IPS-15b (cell line): Measurements from ENCODE around the gene SERPINA12.

ENCODE experiments used
- H3K27me3 ChIP-seq: one replicate; pipeline ENCODE4 v1.6.1; 2013; ENCODE audit warnings: low read length; ENCODE audit not compliant: control insufficient read depth, insufficient read depth
- H3K36me3 ChIP-seq: one replicate; pipeline ENCODE4 v1.6.1; 2013; ENCODE audit warnings: low read length; ENCODE audit not compliant: control insufficient read depth, insufficient read depth
- H3K4me1 ChIP-seq: one replicate; pipeline ENCODE4 v1.6.1; 2013; ENCODE audit warnings: mild to moderate bottlenecking, low read length; ENCODE audit not compliant: control insufficient read depth, insufficient read depth
- H3K4me3 ChIP-seq: one replicate; pipeline ENCODE4 v1.5.1; 2013; ENCODE audit warnings: low read depth, low read length
- H3K9ac ChIP-seq: one replicate; pipeline ENCODE4 v1.6.1; 2013; ENCODE audit warnings: low read depth, mild to moderate bottlenecking, low read length
- H3K9me3 ChIP-seq: one replicate; pipeline ENCODE4 v1.6.1; 2013; ENCODE audit warnings: mild to moderate bottlenecking, low read length; ENCODE audit not compliant: control insufficient read depth, insufficient read depth

Gene SERPINA12

DNA sequence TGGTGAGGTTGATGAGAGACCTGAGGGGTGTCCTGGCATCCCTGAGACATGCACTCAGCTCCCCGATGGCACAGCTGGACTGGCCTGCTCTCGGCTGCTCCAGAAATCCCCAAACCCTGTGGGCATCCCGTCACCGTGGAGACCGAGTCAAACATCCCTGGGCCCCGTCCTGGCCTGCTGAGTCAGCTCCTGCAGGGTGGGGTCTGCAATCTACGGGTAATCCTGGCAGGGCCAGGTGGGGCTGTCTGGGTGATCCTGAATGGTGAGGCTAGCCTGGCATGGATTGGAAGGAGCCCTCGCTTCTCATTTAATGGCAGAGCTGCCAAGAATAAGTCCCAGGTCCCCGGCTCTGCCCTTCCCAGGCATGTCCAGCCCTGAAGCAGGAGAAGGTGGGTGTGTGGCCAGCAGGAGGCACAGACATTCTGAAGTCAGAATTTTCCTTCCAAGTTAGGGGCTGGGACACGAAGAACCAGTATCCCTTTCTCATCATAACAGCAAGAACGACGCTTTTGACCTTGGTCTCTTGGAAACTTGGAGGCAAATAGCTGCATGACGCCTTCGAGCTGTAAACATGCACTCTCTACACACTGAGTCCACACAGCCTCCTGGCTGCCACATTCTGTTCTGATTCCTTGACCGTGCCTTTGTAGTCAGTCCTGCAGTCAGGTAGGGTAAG, 34.3 kb upstream of the SERPINA12 start:
- no peak overlapping the region for H3K4me3 ChIP-seq

DNA sequence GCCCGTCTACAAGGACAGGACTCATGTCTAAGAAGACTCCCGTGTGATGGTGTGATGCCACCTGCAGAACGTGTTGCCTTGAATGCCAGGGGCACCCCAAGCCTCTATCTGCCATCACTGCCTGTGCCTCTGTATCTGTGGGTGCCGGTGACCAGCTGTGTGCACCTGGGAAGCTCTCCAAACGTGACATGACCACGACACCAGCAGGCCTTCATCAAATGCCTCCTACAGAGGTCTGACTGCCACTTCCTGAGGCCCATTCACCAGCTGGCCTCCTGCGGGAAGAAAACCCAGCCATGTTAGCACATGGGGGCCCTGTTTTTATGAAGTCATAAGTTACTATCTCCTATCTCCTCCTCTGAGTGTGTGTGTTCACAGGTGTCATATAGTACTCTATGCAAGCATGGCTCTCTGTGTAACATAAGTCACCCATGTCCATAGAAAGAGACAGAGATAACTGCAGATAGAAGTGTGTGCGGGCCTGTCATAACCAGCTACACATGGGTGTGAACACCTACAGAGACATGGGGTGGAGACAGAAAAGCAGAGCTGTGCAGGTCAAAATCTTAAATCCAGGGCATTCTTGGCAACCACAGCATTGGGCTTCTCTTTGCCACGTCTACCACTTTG, 33.7 kb upstream of the SERPINA12 start:
- Histone ChIP-seq H3K9me3 (no peaks in the 10 kb centered on the region), H3K9ac (no peak overlapping the region), H3K27me3 (no peaks in the 10 kb centered on the region), H3K36me3 (no peaks in the 10 kb centered on the region), H3K4me1 (peaks cover 10% of the 10 kb centered on the region), H3K4me3 (no peak overlapping the region)

More for the DNA sequence above, 34.3 kb upstream of the SERPINA12 start:
- Histone ChIP-seq H3K9me3 (no peaks in the 10 kb centered on the region), H3K9ac (no peak overlapping the region), H3K36me3 (no peaks in the 10 kb centered on the region), H3K4me1 (peaks cover 10% of the 10 kb centered on the region), H3K27me3 (no peaks in the 10 kb centered on the region)

DNA sequence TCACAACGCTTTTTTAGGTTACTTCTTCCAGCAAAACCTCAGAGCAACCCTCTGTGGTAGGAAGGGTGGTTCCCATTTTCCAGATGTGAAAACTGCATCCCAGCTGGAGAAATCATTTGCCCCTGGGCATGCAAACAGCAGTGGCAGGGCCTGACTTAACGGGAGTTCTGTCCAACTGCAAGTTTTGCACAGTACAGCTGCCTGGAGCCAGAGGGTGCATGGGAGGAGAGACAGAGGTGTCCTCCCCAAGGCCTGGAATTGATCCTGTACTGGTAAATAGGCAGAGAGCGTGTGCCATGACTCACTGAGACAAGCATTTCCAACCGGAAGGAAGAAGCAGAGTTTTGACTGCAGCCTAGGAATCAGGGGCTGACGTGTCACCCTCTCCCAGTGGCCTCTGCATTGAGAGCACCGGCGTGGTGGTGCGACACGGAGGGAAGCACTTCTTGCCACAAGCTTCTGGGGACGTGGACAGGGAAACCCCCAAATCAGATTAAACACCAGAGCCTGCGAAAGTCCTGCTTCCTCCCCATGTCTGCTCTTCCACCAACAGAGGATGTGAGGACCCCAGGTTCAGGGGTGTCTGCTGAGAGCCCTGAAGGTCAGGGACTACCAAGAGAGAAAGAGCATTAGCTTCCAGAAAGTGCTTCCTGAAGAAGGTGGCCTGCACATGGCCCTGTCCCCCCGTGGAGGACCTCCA, 33.0 kb upstream of the SERPINA12 start:
- Histone ChIP-seq H3K4me1 (peaks cover 10% of the 10 kb centered on the region), H3K9ac (no peak overlapping the region), H3K36me3 (no peaks in the 10 kb centered on the region), H3K4me3 (no peak overlapping the region), H3K9me3 (no peaks in the 10 kb centered on the region), H3K27me3 (no peaks in the 10 kb centered on the region)

DNA sequence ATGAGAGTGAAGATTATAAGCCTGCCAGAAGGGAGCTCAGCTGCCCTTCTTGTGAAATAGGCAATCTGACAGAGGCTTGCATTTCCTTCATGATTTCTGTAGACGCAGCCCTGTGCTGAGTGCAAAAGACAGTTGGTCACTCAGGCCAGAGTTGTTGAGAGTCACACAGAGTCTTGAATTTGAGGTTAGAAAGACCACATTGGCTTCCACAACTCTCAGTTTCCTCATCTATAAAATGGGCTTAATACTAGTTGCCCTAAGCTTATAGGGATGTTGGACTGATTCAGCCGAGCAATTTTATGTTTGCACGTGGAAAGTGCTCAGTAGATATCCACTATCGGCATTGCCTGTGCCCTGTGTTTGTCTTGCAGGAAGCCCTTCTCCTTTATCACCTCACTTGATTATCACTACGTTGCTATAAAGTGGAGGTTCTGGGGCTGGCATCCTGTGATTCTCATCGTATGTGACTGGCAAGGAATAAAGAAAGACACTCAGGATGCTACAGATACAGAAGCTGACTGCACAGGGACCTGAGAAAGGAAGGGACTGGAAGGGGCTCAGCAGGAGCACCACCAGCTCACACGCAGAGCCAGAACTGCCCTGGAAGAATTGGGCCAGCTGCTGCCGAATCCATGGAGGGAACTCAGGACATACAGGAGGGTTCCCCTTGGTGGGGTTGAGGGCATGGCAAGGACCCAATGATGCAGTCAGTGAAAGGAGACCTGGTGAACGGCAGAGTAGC, 32.1 kb upstream of the SERPINA12 start:
- no peaks in the 10 kb centered on the region for H3K27me3 ChIP-seq
- no peak overlapping the region for H3K4me3 ChIP-seq
- H3K9me3 ChIP-seq, result no peaks in the 10 kb centered on the region
- peaks cover 10% of the 10 kb centered on the region for H3K4me1 ChIP-seq
- H3K9ac ChIP-seq, result no peak overlapping the region
- no peaks in the 10 kb centered on the region for H3K36me3 ChIP-seq

DNA sequence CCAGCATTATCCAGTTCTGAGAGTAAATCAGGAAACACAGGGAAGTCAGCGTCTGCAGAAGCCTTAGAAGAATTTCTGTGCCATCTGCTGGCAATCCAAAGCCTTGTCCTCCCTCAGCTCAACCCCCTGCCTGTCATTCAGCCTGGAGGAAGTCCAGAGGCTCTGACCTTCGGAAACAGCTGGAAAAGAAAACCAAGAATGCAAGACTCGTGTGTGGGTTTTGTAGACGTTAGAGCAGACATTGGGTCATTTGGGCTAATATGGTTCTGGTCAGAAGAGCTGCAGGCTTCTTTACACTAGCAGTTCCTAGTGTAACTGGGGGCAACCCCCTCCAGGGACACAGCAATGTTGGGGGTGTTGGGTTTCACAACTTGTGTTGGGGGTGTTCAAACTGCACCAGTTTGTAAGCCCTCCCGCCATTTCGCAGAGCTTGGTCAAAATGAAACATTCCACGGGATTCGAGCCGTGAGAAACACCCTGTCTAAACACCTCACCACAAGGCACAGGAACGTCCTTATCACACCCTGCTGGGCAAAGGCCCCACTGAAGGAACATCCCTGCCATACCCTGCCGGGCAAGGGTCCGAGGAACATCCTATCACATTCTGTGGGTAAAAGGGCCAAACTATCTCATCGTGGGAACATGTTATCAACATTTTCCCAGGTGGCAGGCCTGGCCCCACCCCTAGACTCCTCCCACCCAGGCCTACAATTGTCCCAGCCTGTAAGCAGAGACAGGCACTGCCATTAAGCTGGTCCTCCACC, 30.9 kb upstream of the SERPINA12 start:
- H3K4me3 ChIP-seq, result no peak overlapping the region
- H3K4me1 ChIP-seq, result peaks cover 10% of the 10 kb centered on the region
- no peaks in the 10 kb centered on the region for H3K36me3 ChIP-seq
- no peaks in the 10 kb centered on the region for H3K9me3 ChIP-seq
- H3K9ac ChIP-seq, result no peak overlapping the region
- no peaks in the 10 kb centered on the region for H3K27me3 ChIP-seq

DNA sequence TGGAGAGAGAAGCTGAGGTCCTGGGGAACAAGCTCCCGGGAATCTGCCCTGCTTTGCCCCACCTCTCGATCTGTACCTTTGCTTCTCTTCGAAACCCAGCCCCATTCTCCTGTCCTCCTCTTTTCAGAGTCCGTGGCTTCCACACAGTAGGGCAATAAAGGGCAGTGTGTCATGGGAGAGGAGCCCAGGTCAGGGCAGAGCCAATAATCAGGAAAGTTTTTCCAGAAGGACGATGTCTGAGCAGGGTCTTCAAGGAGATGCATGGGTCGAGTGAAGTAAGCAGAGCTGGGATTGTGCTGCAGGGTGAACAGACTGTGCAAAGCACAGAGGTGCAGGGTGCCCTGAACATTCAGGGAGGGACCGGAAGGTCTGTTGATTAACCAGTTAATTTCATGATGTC, 29.9 kb upstream of the SERPINA12 start:
- H3K27me3 ChIP-seq, result no peaks in the 10 kb centered on the region
- H3K36me3 ChIP-seq, result no peaks in the 10 kb centered on the region
- no peak overlapping the region for H3K9ac ChIP-seq
- peaks cover 6% of the 10 kb centered on the region for H3K4me1 ChIP-seq
- H3K4me3 ChIP-seq, result no peak overlapping the region
- no peaks in the 10 kb centered on the region for H3K9me3 ChIP-seq

DNA sequence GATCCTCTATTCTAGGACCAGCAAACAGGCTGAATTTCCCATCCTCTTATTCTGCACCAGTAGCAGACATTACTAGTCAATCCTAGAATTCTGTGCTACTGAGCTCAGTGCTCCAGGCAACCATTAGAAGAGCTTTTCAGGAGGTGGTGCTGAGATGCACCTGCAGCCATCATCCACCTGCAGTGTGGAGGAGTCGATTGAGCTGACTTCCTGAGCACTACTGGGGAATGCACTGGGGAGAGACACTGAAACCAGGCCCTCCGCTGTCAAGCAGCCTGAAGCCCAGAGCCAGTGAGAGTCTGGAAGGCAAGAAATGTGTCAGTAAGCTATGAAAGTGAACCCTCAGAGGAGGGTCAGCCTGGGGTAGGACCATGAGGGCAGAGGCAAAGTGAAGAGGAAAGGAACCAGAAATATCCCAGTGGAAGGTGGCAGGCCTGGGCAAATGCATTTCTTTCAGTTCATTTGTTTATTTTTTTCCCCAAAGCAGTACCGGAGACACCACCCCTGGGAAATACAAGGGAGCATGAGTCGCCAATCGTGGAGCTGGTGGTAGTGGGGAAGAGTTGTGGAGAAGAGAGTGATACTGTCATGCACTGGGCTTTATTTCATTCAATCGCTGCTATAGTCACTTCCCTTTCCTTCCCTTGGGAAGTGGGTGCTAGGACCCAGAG, 28.9 kb upstream of the SERPINA12 start:
- Histone ChIP-seq H3K27me3 (no peaks in the 10 kb centered on the region), H3K9me3 (no peaks in the 10 kb centered on the region), H3K9ac (no peak overlapping the region), H3K4me1 (peaks cover 4% of the 10 kb centered on the region), H3K36me3 (no peaks in the 10 kb centered on the region), H3K4me3 (no peak overlapping the region)

DNA sequence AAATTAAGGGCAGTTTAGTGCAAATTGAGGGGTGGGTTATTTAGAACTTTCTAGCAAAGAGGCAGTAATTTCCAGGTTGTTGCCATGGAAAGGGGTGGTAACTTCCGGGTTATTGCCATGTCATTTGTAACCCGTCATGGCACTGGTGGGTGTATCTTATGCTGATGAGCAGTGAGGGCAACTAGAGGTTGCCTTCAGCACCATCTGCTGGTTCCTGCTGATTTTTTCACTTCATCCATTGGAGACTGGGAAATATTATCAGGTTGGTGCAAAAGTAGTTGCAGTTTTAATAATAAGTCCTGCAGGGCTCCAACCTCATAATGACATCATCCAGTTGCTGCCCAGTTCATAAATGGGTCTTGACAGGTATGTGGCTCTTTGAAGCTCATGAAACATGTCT, 27.6 kb upstream of the SERPINA12 start:
- peaks cover 4% of the 10 kb centered on the region for H3K4me1 ChIP-seq
- no peaks in the 10 kb centered on the region for H3K9me3 ChIP-seq
- no peaks in the 10 kb centered on the region for H3K27me3 ChIP-seq
- H3K36me3 ChIP-seq, result no peaks in the 10 kb centered on the region
- no peak overlapping the region for H3K9ac ChIP-seq
- H3K4me3 ChIP-seq, result no peak overlapping the region

DNA sequence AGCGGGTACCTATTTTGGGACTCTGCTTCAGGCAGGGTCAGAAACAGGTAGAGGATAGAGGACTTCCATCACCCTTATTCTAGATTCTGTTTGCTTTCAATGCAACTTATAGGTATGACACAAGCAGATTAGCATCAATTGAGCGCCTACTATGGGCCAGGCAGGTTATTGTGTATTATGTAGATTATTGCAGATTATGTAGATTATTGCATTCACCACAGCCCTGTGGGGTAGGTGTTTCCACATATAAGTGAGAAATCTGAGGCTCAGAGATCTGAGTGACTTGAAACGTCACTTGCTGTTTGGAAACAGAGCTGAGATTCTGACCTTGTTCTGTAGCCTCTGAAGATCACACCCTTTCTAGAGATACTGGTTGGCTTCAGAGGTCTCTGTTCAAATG, 26.2 kb upstream of the SERPINA12 start:
- H3K27me3 ChIP-seq, result no peaks in the 10 kb centered on the region
- H3K9me3 ChIP-seq, result no peaks in the 10 kb centered on the region
- peaks cover 4% of the 10 kb centered on the region for H3K4me1 ChIP-seq
- H3K4me3 ChIP-seq, result no peak overlapping the region
- no peak overlapping the region for H3K9ac ChIP-seq
- no peaks in the 10 kb centered on the region for H3K36me3 ChIP-seq

DNA sequence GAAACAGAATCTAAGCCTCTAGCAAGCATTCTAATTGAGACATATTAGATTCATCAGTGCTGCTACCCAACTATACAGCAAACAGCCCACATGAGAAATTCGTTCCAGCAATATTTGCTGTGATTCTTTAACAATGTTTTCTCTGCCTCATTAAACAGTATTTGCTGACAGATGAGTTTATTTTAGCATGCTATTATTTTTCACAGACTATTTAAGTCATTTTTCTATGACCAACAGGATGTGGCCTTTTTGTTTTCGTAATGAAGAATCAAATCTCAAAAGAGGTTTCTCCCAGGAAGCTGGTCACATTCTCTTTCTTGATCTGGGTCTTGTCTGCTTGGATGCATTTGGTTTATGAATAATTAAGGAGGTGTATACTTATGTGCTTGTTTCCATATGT, 23.2 kb upstream of the SERPINA12 start:
- no peak overlapping the region for H3K9ac ChIP-seq
- H3K9me3 ChIP-seq, result no peaks in the 10 kb centered on the region
- H3K4me1 ChIP-seq, result no peaks in the 10 kb centered on the region
- H3K36me3 ChIP-seq, result no peaks in the 10 kb centered on the region
- no peak overlapping the region for H3K4me3 ChIP-seq
- no peaks in the 10 kb centered on the region for H3K27me3 ChIP-seq

DNA sequence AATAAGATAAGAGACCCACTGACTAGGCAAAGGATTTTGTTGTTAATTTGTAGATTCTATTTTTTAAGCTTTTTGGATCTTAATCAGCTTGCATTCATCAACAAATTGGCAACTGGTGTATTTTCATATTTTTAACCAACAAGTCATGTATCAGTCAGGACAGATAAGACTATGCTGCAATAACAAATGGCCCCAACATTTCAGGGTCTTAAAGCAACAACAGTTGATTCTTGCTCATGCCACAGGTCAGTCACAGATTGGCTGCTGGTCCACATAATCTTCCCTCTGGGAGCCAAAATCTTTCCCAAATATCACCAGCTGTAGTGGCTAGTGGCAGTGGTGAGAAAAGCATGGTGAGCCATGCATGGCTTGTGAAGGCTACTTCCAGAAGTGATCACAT, 21.9 kb upstream of the SERPINA12 start:
- no peak overlapping the region for H3K9ac ChIP-seq
- H3K4me1 ChIP-seq, result no peaks in the 10 kb centered on the region
- no peaks in the 10 kb centered on the region for H3K9me3 ChIP-seq
- H3K27me3 ChIP-seq, result no peaks in the 10 kb centered on the region
- no peaks in the 10 kb centered on the region for H3K36me3 ChIP-seq
- H3K4me3 ChIP-seq, result no peak overlapping the region
